DND-41 (cell line): ENCODE results near the gene ERICH2.
"Not testable (repeated sequence)": the region's sequence is repeated elsewhere in the genome, so short reads cannot be mapped to it uniquely, and the experiment has no call there.

Source experiments
- ATAC-seq: fragments of 200-7000 bp; cut with Tn5 transposase; 3 replicates; pipeline ENCODE4 v1.9.1; 2021; ENCODE audit warnings: low read depth; ENCODE audit not compliant: insufficient read depth
- DNase-seq: peaks from one replicate; pipeline ENCODE4 v3.0.0-alpha.2; 2020
- H2AFZ ChIP-seq: 2 replicates; pipeline ENCODE4 v1.6.0; 2012; ENCODE audit warnings: low read depth, low read length
- H3K27ac ChIP-seq: 2 replicates; pipeline ENCODE4 v1.5.1; 2012; ENCODE audit warnings: low read length, inconsistent platforms
- H3K27me3 ChIP-seq: fragments of 200-600 bp; sonication (generic); 2 replicates; pipeline ENCODE4 v1.6.0; 2012; ENCODE audit warnings: low read length, mild to moderate bottlenecking, inconsistent platforms; ENCODE audit not compliant: insufficient read depth, poor library complexity
- H3K36me3 ChIP-seq: 2 replicates; pipeline ENCODE4 v1.5.1; 2012; ENCODE audit warnings: low read length, inconsistent platforms; ENCODE audit not compliant: insufficient read depth
- H3K4me1 ChIP-seq: 2 replicates; pipeline ENCODE4 v1.5.1; 2012; ENCODE audit warnings: mild to moderate bottlenecking, low read length; ENCODE audit not compliant: insufficient read depth
- H3K4me2 ChIP-seq: 2 replicates; pipeline ENCODE4 v1.6.0; 2012; ENCODE audit warnings: mild to moderate bottlenecking, moderate library complexity, low read length, inconsistent platforms; ENCODE audit not compliant: insufficient read depth
- H3K4me3 ChIP-seq, 2 experiments: fragments of 200-600 bp in 1 of 2; shearing (Covaris generic) in 1 of 2; 2 replicates each; pipeline ENCODE4 v1.5.1; 2012 to 2016; ENCODE audit warnings: inconsistent platforms in 2 of 2, low read length in 2 of 2, mild to moderate bottlenecking in 2 of 2, low read depth in 1 of 2, moderate library complexity in 1 of 2
- H3K79me2 ChIP-seq: 2 replicates; pipeline ENCODE4 v1.6.0; 2012; ENCODE audit warnings: low read length, inconsistent platforms; ENCODE audit not compliant: insufficient read depth
- H3K9ac ChIP-seq: 2 replicates; pipeline ENCODE4 v1.6.0; 2012; ENCODE audit warnings: low read depth, mild to moderate bottlenecking, inconsistent platforms, low read length, moderate library complexity
- H3K9me3 ChIP-seq: 2 replicates; pipeline ENCODE4 v1.5.1; 2012; ENCODE audit warnings: low read length, moderate library complexity, mild to moderate bottlenecking, inconsistent platforms; ENCODE audit not compliant: insufficient read depth, severe bottlenecking
- H4K20me1 ChIP-seq: 2 replicates; pipeline ENCODE4 v1.6.0; 2012; ENCODE audit warnings: low read length; ENCODE audit not compliant: insufficient read depth
- EZH2 ChIP-seq: IDR thresholded peaks from 3 replicates; pipeline ENCODE4 v1.6.1; 2012; ENCODE audit warnings: borderline replicate concordance, low read depth, mild to moderate bottlenecking, moderate library complexity, low read length, inconsistent platforms; ENCODE audit not compliant: severe bottlenecking
- TF ChIP-seq, protein P1 (sequence below): IDR thresholded peaks from 2 replicates; pipeline ENCODE4 v1.5.1; 2012; ENCODE audit warnings: borderline replicate concordance, low read length, moderate library complexity, mild to moderate bottlenecking; ENCODE audit not compliant: poor library complexity, severe bottlenecking; ENCODE audit errors: extremely low read depth

Gene ERICH2

DNA sequence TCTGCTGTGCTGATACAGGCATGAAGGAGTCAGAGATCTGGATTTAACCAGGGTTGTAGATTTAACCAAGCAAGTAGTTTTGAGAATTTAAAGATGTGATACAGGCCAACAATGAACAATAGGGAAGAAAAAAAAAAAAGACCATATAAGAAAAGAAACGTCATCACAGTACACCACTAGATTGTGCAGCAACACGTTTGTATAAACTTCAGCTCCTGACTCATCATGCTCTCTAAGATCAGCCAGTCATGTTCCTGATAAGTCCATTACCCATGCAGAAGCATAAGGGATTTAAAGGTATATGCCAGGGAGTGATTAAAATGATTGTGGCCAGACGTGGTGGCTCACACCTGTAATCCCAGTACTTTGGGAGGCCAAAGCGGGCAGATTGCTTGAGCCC, 22.3 kb upstream of the ERICH2 start:
- DNase-seq (no peak), ATAC-seq (no peak)
- Histone ChIP-seq H3K4me1 (no peaks in the 10 kb centered on the region), H3K36me3 (no peaks in the 10 kb centered on the region), H3K4me2 (no peak overlapping the region), H2AFZ (no peak overlapping the region), H3K9me3 (no peaks in the 10 kb centered on the region), H3K27me3 (peaks cover 14% of the 10 kb centered on the region), H4K20me1 (peaks cover 3% of the 10 kb centered on the region; the same call in 1 of the 2 replicates), H3K27ac (no peak overlapping the region), H3K4me3 (no peak overlapping the region), H3K79me2 (no peaks in the 10 kb centered on the region), H3K9ac (no peak overlapping the region)
- no peak for TF ChIP-seq EZH2
- TF ChIP-seq, protein P1, sequence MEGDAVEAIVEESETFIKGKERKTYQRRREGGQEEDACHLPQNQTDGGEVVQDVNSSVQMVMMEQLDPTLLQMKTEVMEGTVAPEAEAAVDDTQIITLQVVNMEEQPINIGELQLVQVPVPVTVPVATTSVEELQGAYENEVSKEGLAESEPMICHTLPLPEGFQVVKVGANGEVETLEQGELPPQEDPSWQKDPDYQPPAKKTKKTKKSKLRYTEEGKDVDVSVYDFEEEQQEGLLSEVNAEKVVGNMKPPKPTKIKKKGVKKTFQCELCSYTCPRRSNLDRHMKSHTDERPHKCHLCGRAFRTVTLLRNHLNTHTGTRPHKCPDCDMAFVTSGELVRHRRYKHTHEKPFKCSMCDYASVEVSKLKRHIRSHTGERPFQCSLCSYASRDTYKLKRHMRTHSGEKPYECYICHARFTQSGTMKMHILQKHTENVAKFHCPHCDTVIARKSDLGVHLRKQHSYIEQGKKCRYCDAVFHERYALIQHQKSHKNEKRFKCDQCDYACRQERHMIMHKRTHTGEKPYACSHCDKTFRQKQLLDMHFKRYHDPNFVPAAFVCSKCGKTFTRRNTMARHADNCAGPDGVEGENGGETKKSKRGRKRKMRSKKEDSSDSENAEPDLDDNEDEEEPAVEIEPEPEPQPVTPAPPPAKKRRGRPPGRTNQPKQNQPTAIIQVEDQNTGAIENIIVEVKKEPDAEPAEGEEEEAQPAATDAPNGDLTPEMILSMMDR = no peak

DNA sequence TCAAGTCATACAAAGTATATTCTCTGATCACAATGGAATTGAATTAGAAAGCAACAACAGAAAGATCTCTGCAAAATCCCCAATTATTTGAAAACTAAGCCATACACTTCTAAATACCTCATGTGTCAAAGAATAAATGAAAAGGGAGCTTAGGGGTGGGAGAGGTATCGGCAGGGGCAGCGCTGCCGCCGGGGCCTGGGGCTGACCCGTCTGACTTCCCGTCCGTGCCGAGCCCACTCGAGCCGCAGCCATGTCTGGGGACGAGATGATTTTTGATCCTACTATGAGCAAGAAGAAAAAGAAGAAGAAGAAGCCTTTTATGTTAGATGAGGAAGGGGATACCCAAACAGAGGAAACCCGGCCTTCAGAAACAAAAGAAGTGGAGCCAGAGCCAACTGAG, 18.6 kb upstream of the ERICH2 start:
- not testable (repeated sequence) for H4K20me1 ChIP-seq, DNase-seq, H3K9me3 ChIP-seq, H3K27ac ChIP-seq, H3K4me3 ChIP-seq, H3K79me2 ChIP-seq, H3K36me3 ChIP-seq, H3K4me1 ChIP-seq, H3K4me2 ChIP-seq, H2AFZ ChIP-seq, H3K9ac ChIP-seq
- H3K27me3 ChIP-seq = peaks cover 12% of the 10 kb centered on the region
- peak; percentile 52; the same call in 1 of the 3 replicates for ATAC-seq

DNA sequence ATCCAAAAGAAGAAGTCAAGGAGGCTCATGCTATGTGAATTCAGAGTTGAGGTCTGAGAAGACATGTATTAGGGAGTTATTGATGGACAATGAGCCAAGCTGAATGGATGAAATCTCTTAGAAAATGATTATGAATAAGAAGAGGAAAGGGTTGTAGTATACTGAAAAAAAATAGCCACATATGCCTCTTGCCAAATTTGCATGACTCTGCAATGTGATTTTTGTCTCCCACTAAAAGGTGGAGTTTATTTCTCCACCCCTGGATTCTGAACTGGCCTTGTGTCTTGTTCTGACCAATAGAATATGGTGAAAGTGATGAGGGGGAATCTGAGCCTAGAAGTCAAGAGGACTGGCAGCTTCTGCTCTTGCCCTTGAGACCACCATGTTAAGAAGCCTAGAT, 8.6 kb upstream of the ERICH2 start:
- Histone ChIP-seq H3K4me2 (no peak overlapping the region), H3K36me3 (no peaks in the 10 kb centered on the region), H3K9ac (no peak overlapping the region), H3K4me1 (no peaks in the 10 kb centered on the region), H4K20me1 (no peaks in the 10 kb centered on the region), H3K9me3 (no peaks in the 10 kb centered on the region), H3K27me3 (peaks cover 2% of the 10 kb centered on the region), H3K79me2 (no peaks in the 10 kb centered on the region), H2AFZ (no peak overlapping the region), H3K4me3 (no peak overlapping the region), H3K27ac (no peak overlapping the region)
- ATAC-seq = no peak
- TF ChIP-seq, protein P1 = no peak
- TF ChIP-seq EZH2 = no peak
- DNase-seq = no peak

DNA sequence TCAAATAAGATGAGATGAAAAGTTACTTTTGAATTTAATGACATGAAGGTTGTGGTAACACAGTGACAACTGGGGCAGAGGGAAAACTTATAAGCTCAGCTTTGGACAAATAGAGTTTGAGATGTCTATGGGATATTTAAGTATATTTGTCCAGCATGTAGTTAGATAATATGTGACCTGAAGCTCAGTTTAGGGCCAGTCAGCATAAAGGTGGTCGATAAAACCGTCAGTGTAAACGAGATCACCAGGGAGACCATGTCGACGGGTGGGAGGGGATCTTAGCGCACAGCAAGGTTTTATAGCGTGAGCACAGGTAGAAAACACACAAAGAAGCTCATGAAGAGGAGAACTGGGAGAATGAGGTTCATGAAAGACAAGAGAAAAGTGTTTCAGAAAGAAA, 7.4 kb upstream of the ERICH2 start:
- Histone ChIP-seq H3K27ac (no peak overlapping the region), H4K20me1 (no peaks in the 10 kb centered on the region), H3K79me2 (no peaks in the 10 kb centered on the region), H3K27me3 (peaks cover 2% of the 10 kb centered on the region), H3K9ac (no peak overlapping the region), H3K4me3 (no peak overlapping the region), H3K36me3 (no peaks in the 10 kb centered on the region), H2AFZ (no peak overlapping the region), H3K4me1 (no peaks in the 10 kb centered on the region), H3K9me3 (no peaks in the 10 kb centered on the region), H3K4me2 (no peak overlapping the region)
- TF ChIP-seq, protein P1 = no peak
- TF ChIP-seq EZH2 = no peak
- DNase-seq = no peak
- ATAC-seq = no peak
